Pons (tissue), 1 donor: Measurements from ENCODE around the gene MARCHF9.
"Not testable (repeated sequence)": the region's sequence is repeated elsewhere in the genome, so short reads cannot be mapped to it uniquely, and the experiment has no call there.

Experiments
- DNase-seq: peaks from one replicate; pipeline ENCODE4 v3.0.0-alpha.2; 2016; ENCODE audit warnings: low spot score

The MARCHF9 gene, protein sequence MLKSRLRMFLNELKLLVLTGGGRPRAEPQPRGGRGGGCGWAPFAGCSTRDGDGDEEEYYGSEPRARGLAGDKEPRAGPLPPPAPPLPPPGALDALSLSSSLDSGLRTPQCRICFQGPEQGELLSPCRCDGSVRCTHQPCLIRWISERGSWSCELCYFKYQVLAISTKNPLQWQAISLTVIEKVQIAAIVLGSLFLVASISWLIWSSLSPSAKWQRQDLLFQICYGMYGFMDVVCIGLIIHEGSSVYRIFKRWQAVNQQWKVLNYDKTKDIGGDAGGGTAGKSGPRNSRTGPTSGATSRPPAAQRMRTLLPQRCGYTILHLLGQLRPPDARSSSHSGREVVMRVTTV

GRCh38 chr12:57754411-57755193 lies at the start of gene MARCHF9:
Gene MARCHF9 (plus strand): TSS chr12:57755103. CDS start chr12:57755529, 426 bp downstream.
- peak; percentile 41 for DNase-seq

GRCh38 chr12:57707250-57707649 lies 47.7 kb upstream of the MARCHF9 start:
- no peak for DNase-seq

DNA sequence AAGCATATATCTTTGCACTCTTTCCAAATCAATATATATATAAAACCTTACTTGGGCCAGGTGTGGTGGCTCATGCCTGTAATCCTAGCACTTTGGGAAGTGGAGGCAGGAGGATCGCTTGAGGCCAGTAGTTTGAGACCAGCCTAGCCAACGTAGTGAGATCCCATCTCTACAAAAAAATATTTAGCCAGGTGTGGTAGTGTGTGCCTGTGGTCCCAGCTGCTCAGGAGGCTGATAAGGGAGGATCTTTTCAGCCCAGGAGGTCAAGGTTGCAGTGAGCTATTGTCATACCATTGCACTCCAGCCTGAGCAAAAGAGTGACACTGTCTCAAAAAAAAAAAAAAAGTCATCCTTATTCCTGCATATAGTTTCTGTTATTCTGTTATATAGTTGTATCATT lies 46.6 kb upstream of the MARCHF9 start:
- DNase-seq: no peak

DNA sequence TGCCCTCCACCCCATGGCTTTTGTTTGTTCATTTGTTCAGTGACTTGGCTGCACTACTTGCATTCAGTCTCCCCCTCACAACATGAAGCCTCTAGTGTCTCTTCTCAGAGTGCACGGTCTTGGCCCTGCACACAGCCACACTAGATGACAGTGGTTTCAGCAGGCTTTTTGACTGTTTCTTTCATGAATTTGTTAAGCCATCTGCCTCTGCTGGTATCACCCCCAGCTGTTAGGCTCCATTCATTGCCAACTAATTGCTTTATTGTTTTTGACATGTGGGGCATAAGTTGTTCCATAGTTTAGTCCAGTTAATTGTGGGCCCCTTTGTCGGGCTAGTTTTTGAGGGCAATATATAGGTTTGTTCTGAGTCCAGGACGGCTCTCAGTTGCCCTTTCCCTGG lies 42.2 kb upstream of the MARCHF9 start:
- peak; percentile 48 for DNase-seq

- DNase-seq: no peak
Measured at GRCh38 chr12:57713209-57713608, 41.7 kb upstream of the MARCHF9 start.

- not testable (repeated sequence) for DNase-seq
Measured at GRCh38 chr12:57715036-57715748, 39.7 kb upstream of the MARCHF9 start.

GRCh38 chr12:57715786-57716185 lies 39.1 kb upstream of the MARCHF9 start:
- no peak for DNase-seq

- no peak for DNase-seq
Measured at GRCh38 chr12:57716305-57716704, 38.6 kb upstream of the MARCHF9 start.

DNA sequence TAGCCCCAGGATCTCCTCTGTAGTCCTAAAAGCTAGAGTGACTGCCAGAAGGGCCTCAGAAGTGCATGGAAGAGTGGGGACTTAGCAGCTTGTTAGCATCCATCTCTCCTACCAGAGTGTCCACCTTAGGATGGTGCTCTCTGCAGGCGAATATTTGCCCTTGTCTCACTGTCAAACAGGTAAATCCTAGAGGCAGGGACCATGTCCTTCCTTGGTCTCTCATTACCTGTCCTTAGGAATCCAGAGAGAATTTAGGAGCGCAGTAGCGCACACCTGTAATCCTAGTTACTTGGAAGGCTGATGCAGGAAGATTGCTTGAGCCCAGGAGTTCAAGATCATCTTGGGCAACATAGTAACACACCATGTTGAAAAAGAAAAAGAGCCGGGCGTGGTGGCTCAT lies 37.8 kb upstream of the MARCHF9 start:
- DNase-seq: no peak

DNA sequence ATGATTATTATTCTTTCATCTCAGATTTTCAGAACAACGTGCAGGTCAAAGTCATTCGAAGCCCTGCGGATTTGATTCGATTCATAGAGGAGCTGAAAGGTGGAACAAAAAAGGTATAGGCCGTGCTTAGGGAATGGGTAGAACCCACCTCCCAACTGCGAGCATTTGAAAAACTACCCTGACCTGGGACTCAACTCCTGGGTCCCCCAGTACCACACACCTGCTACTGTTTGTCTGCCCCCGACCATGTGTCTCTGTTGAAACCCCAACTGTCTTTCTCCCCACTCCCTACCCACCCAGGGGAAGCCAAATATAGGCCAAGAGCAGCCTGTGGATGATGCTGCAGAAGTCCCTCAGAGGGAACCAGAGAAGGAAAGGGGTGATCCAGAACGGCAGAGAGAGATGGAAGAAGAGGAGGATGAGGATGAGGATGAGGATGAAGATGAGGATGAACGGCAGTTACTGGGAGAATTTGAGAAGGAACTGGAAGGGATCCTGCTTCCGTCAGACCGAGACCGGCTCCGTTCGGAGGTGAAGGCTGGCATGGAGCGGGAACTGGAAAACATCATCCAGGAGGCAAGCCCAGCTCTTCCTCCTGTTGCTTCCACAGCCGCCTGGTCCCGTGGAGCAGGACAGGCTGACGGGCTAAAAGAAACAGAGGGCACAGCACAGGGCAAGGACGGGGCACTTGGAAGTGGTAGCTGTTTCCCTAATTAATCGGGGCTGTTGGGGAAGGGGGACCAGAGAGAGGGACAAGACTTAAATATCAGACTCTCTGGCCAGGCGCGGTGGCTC lies 36.9 kb upstream of the MARCHF9 start:
- DNase-seq: no peak

GRCh38 chr12:57718641-57719528 lies 36.0 kb upstream of the MARCHF9 start:
- no peak for DNase-seq

DNA sequence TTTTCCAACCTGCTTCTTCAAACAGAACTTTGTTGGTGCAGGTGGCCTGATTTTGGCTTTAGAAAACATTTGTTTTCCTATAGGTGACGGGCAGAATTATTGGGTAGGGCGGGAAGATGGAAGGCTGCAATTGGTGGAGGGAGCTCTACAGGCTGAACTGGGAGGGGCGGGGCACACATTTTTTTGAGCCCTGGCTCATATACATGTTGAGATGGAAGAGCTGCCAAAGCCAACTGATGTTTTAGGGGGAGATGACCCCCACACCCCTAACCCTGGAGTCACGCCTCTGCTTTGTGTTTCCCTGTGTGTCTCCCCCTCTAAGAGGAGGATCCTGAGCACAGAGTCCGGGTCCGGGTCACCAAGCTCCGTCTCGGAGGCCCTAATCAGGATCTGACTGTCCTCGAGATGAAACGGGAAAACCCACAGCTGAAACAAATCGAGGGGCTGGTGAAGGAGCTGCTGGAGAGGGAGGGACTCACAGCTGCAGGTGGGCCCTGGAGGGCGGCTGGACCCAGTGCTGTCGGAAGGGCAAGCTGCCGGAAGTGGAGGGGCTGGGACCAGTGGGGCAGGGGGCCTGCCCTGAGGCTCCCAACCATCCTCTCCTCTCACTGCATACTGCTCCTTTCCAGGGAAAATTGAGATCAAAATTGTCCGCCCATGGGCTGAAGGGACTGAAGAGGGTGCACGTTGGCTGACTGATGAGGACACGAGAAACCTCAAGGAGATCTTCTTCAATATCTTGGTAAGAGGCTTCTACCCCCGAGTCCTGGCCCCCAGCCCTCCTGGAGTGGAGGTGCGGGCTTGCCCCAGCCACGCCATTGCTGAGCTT lies 34.9 kb upstream of the MARCHF9 start:
- no peak for DNase-seq

- no peak for DNase-seq
Measured at GRCh38 chr12:57720606-57721595, 34.0 kb upstream of the MARCHF9 start.

DNA sequence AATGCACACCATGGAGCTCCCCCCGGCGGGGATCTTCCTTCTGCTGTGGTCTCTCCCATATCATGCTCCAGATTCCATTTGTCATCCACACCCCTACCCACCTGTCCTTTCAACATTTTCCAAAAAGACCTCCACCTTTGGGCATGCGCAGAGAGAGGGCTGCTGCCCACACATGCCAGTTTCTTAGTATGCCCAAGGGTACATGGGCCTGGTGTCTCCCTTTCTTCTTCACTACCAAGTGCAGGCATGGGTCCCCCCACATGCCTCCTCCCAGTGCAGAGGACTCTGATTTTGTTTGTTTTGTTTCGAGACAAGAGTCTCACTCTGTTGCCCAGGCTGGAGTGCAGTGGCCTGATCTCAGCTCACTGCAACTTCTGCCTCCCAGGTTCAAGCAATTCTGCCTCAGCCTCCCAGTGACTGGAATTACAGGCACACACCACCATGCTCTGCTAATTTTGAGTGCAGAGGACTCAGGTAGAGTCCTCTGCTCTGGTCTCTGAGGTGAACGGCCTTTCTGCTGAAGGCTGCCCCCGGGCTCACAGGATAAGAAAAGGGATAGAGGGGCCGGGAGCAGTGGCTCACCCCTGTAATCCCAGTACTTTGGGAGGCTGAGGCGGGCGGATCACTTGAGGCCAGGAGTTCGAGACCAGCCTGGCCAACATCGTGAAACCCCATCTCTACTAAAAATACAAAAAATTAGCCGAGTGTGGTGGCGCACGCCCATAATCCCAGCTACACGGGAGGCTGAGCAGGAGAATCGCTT lies 32.9 kb upstream of the MARCHF9 start:
- not testable (repeated sequence) for DNase-seq

DNA sequence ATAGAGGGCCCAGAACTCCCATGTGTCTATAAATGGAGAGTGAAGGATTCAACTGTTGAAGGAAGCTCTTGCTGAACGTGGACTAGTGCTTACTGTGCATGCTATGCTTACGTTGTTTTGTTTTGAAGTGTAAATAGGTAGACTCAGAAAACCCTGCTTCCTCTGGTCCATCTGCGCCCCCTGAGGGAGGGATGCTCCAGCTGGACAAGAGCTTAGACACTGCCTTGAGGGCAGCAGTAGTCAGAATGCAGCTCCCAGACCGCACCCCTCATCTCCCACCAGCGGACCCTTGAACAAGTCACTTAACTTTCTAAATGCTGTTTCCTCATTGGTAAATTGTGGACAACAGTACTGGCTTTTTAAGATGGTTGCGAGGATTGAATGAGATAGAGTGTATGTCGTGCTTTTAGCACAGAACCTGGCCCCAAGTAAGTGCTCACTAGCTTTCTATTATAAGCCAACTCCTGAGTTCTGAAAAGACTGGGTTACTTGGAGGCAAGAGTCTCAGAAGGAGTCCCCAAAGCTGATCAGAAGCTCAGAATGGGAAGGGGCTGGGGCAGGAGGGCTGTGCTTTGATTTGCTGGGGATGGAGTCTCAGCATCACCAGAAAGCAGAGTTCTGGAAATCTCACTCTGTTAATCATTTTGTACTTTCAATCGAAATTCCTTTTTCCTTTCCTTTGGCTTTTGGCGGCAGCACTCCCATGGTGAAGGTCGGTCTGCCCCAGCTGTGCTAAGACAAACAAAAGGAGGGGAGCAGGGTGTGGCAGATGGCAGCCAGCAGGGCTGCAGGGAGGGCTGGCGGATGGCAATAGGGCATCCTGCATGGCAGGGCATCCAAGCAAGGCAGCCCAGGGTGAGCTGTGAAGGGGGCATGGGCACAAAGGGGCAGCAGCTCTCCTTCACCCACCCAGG lies 31.9 kb upstream of the MARCHF9 start:
- DNase-seq: no peak

DNA sequence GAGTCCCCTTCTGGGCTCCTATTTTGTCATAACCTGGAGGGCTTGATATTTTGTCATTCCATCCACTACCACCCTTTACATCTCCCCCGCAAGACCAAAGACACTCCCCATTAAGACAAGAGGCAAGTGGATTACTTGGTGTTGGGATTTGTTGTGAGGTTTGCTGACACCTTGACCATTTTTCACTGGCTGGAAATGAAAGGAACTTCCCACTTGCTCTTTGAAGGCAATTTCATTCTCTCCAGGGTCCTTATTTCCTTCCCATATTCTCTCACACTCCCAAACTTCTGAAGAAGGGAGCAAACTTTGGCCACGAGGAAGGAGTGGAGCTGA lies 31.3 kb upstream of the MARCHF9 start:
- DNase-seq: no peak
